ENCODE data around the gene VCPKMT.
"Not testable (repeated sequence)": the region's sequence is repeated elsewhere in the genome, so short reads cannot be mapped to it uniquely, and the experiment has no call there.

The VCPKMT gene

GRCh38 chr14:50092006-50092555 is 24.3 kb downstream of the VCPKMT start:
- no peak for DNase-seq (ENCODE audit: low spot score)

- DNase-seq (ENCODE audit: low spot score): no peak
Observed at GRCh38 chr14:50091240-50091913, 25.0 kb downstream of the VCPKMT start.

- no peak for DNase-seq (ENCODE audit: low spot score)
Observed at GRCh38 chr14:50089208-50089607, 27.2 kb downstream of the VCPKMT start.

GRCh38 chr14:50088731-50089130 is 27.6 kb downstream of the VCPKMT start:
- no peak for DNase-seq (ENCODE audit: low spot score)

GRCh38 chr14:50088117-50088515 is 28.3 kb downstream of the VCPKMT start:
- no peak for DNase-seq (ENCODE audit: low spot score)

- DNase-seq (ENCODE audit: low spot score): no peak
Observed at GRCh38 chr14:50087341-50088116, 28.8 kb downstream of the VCPKMT start.

- DNase-seq (ENCODE audit: low spot score): no peak
Observed at GRCh38 chr14:50086321-50086711, 30.1 kb downstream of the VCPKMT start.

- peak; percentile 50 for DNase-seq (ENCODE audit: low spot score)
Observed at GRCh38 chr14:50085570-50086320, 30.6 kb downstream of the VCPKMT start.

- DNase-seq (ENCODE audit: low spot score): no peak
Observed at GRCh38 chr14:50084666-50085065, 31.7 kb downstream of the VCPKMT start.

- no peak for DNase-seq (ENCODE audit: low spot score)
Observed at GRCh38 chr14:50083467-50084337, 32.7 kb downstream of the VCPKMT start.

GRCh38 chr14:50082784-50083466 is 33.4 kb downstream of the VCPKMT start:
- no peak for DNase-seq (ENCODE audit: low spot score)

- no peak for DNase-seq (ENCODE audit: low spot score)
Observed at GRCh38 chr14:50082308-50082742, 34.0 kb downstream of the VCPKMT start.

- DNase-seq (ENCODE audit: low spot score): not testable (repeated sequence)
Observed at GRCh38 chr14:50079103-50079502, 37.3 kb downstream of the VCPKMT start.

- not testable (repeated sequence) for DNase-seq (ENCODE audit: low spot score)
Observed at GRCh38 chr14:50073663-50074062, 42.7 kb downstream of the VCPKMT start.

- DNase-seq (ENCODE audit: low spot score): no peak
Observed at GRCh38 chr14:50072395-50072794, 44.0 kb downstream of the VCPKMT start.

- no peak for DNase-seq (ENCODE audit: low spot score)
Observed at GRCh38 chr14:50070840-50071548, 45.4 kb downstream of the VCPKMT start.

- DNase-seq (ENCODE audit: low spot score): no peak
Observed at GRCh38 chr14:50070230-50070629, 46.1 kb downstream of the VCPKMT start.

- no peak for DNase-seq (ENCODE audit: low spot score)
Observed at GRCh38 chr14:50069325-50069724, 47.0 kb downstream of the VCPKMT start.

GRCh38 chr14:50068496-50068895 is 47.9 kb downstream of the VCPKMT start:
- DNase-seq (ENCODE audit: low spot score): no peak
